MM.1S (cell line): Measurements from ENCODE around the gene POLR1F.
A peak's percentile ranks its signal among the peaks of the same experiment; 100 is the strongest.

ENCODE experiments used
- DNase-seq: peaks from one replicate; pipeline ENCODE4 v3.0.0-alpha.2; 2015
- H2AFZ ChIP-seq: fragments of 300-600 bp; sonication (generic); 2 replicates; pipeline ENCODE4 v1.6.0; 2016; ENCODE audit warnings: antibody characterized with exemption, low read length
- H3F3A ChIP-seq: fragments of 300-600 bp; sonication (generic); 2 replicates; pipeline ENCODE4 v1.6.1; 2016; ENCODE audit warnings: mild to moderate bottlenecking, antibody characterized with exemption, low read length, moderate library complexity, mixed read lengths; ENCODE audit not compliant: insufficient read depth
- H3K27ac ChIP-seq: fragments of 300-600 bp; sonication (generic); 2 replicates; pipeline ENCODE4 v1.5.1; 2016; ENCODE audit warnings: mild to moderate bottlenecking, low read length
- H3K27me3 ChIP-seq: fragments of 300-600 bp; sonication (generic); replicated peaks from 2 replicates; pipeline ENCODE4 v1.6.0; 2016; ENCODE audit warnings: low read length; ENCODE audit not compliant: insufficient read depth
- H3K36me3 ChIP-seq: fragments of 300-600 bp; sonication (generic); replicated peaks from 2 replicates; pipeline ENCODE4 v1.6.1; 2016; ENCODE audit warnings: mild to moderate bottlenecking, low read length, mixed read lengths; ENCODE audit not compliant: insufficient read depth
- H3K4me1 ChIP-seq: fragments of 300-600 bp; sonication (generic); 2 replicates; pipeline ENCODE4 v1.6.1; 2016; ENCODE audit warnings: low read length, mixed read lengths
- H3K4me2 ChIP-seq: fragments of 300-600 bp; sonication (generic); 2 replicates; pipeline ENCODE4 v1.6.0; 2016; ENCODE audit warnings: low read depth, low read length
- H3K4me3 ChIP-seq: fragments of 300-600 bp; sonication (generic); 2 replicates; pipeline ENCODE4 v1.5.1; 2016; ENCODE audit warnings: low read length, mixed read lengths
- H3K79me2 ChIP-seq: fragments of 300-600 bp; sonication (generic); 2 replicates; pipeline ENCODE4 v1.6.1; 2016; ENCODE audit warnings: mixed run types, low read length, mixed read lengths
- H3K9ac ChIP-seq: fragments of 300-600 bp; sonication (generic); 2 replicates; pipeline ENCODE4 v1.6.1; 2016; ENCODE audit warnings: low read length, mixed read lengths
- H3K9me2 ChIP-seq: fragments of 300-600 bp; sonication (generic); replicated peaks from 2 replicates; pipeline ENCODE4 v1.6.1; 2016; ENCODE audit warnings: mild to moderate bottlenecking, low read length, mixed read lengths; ENCODE audit not compliant: insufficient read depth
- H3K9me3 ChIP-seq: fragments of 300-600 bp; sonication (generic); replicated peaks from 2 replicates; pipeline ENCODE4 v1.6.1; 2016; ENCODE audit warnings: mild to moderate bottlenecking, low read length, mixed read lengths; ENCODE audit not compliant: insufficient read depth
- H4K20me1 ChIP-seq: fragments of 300-600 bp; sonication (generic); 2 replicates; pipeline ENCODE4 v1.6.1; 2016; ENCODE audit warnings: mild to moderate bottlenecking, low read length, moderate library complexity, mixed read lengths; ENCODE audit not compliant: insufficient read depth
- EZH2 ChIP-seq: fragments of 300-600 bp; sonication (generic); optimal IDR thresholded peaks from 2 replicates; pipeline ENCODE3; 2017; ENCODE audit warnings: low read depth, mild to moderate bottlenecking, antibody characterized with exemption, low read length, mixed read lengths
- EZH2phosphoT487 ChIP-seq: fragments of 300-600 bp; sonication (generic); IDR thresholded peaks from 2 replicates; pipeline ENCODE4 v1.6.1; 2018; ENCODE audit warnings: antibody characterized with exemption, low read length
- TF ChIP-seq, protein P1 (sequence below): fragments of 300-600 bp; sonication (generic); IDR thresholded peaks from 2 replicates; pipeline ENCODE4 v1.5.1; 2016; ENCODE audit warnings: antibody characterized with exemption, low read length, mixed read lengths

POLR1F gene, protein sequence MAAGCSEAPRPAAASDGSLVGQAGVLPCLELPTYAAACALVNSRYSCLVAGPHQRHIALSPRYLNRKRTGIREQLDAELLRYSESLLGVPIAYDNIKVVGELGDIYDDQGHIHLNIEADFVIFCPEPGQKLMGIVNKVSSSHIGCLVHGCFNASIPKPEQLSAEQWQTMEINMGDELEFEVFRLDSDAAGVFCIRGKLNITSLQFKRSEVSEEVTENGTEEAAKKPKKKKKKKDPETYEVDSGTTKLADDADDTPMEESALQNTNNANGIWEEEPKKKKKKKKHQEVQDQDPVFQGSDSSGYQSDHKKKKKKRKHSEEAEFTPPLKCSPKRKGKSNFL

DNA sequence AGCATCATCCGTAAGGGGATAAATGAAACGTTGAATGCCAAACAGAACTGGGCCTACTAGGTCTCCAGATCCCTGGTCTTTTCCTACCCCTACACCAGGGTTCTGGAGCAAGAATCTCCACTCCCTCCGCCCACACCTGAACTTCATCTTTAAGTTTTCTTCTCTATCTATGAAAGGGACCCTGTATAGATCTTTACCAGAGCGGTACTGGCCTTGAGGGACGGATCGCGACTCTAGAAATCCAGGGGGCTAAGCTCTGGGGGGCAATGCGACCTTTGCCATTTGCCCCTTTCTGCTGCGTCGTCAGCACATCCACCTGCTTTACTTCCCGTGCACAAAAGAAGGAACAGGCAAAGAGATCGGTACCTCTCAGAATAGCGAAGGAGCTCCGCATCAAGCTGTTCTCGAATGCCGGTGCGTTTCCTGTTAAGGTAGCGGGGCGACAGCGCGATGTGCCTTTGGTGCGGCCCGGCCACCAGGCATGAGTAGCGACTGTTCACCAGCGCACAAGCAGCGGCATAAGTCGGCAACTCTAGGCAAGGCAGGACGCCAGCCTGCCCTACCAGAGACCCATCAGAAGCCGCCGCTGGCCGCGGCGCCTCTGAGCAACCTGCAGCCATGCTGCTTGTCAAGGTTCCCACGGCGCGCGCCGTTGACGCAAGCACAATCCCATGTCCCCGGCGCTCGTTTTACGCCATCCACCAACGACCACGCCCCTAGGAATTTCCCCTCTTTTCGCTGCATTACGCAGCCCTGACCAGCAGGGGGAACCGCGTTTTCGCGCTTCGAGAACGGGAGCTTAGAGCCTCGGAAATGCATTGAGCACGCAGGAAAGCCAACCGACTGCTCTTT is at the start of gene POLR1F:
Gene POLR1F, minus strand, starts transcription at position 641 of the 852 bp plus-strand sequence. Its CDS starts 21 bp downstream, at position 620.
- Histone ChIP-seq H2AFZ (peak within 1 kb of the TSS; percentile 77), H3K4me1 (peaks cover 15% of the 10 kb centered on the region), H3K9ac (peak within 1 kb of the TSS; percentile 82), H3K4me2 (peak within 1 kb of the TSS; percentile 84), H3F3A (no peaks in the 10 kb centered on the region), H3K27ac (peak within 1 kb of the TSS; percentile 46; the same call in 1 of the 2 replicates), H4K20me1 (no peaks in the 10 kb centered on the region; the same call in 1 of the 2 replicates), H3K36me3 (no peaks in the 10 kb centered on the region), H3K4me3 (peak within 1 kb of the TSS; percentile 90), H3K9me2 (no peaks in the 10 kb centered on the region), H3K79me2 (peaks cover 52% of the 10 kb centered on the region), H3K9me3 (no peaks in the 10 kb centered on the region), H3K27me3 (no peaks in the 10 kb centered on the region)
- no peak for TF ChIP-seq EZH2
- TF ChIP-seq, protein P1, sequence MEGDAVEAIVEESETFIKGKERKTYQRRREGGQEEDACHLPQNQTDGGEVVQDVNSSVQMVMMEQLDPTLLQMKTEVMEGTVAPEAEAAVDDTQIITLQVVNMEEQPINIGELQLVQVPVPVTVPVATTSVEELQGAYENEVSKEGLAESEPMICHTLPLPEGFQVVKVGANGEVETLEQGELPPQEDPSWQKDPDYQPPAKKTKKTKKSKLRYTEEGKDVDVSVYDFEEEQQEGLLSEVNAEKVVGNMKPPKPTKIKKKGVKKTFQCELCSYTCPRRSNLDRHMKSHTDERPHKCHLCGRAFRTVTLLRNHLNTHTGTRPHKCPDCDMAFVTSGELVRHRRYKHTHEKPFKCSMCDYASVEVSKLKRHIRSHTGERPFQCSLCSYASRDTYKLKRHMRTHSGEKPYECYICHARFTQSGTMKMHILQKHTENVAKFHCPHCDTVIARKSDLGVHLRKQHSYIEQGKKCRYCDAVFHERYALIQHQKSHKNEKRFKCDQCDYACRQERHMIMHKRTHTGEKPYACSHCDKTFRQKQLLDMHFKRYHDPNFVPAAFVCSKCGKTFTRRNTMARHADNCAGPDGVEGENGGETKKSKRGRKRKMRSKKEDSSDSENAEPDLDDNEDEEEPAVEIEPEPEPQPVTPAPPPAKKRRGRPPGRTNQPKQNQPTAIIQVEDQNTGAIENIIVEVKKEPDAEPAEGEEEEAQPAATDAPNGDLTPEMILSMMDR = peak; percentile 91
- peak; percentile 95 for DNase-seq

DNA sequence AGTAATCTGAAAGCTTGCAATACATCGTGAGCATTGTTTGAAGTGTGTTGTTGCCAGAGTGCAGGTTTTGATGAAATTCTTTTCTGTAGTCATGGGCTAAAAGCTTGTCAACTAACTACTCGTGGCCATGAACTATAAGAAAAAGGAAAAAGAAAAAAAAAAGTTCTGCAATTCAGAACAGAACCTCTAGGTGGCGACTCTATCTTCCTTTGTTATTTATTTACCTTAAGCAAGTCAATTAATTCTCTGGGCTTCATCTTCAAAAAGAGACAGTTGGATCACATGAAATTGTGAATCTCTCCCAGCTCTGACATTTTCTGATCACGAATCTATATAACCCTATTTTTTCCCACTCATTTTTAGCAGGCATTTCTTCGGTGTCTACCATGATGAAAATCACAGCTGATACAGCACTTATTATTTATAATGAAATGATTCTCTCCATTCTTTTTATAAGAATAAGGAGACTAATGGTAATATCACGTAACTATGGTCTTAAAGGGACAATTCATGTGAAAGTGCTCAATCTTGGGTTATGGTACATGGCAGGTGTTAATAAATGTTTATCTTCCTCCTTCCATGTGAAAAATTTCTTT is 45.8 kb upstream of the POLR1F start:
- TF ChIP-seq EZH2 = no peak
- TF ChIP-seq, protein P1 = peak; percentile 68
- no peak for TF ChIP-seq EZH2phosphoT487
- no peaks in the 10 kb centered on the region for H3K27me3 ChIP-seq
- H3F3A ChIP-seq = no peaks in the 10 kb centered on the region
- no peaks in the 10 kb centered on the region for H3K4me1 ChIP-seq
- no peaks in the 10 kb centered on the region for H3K9me3 ChIP-seq
- no peak overlapping the region for H3K4me3 ChIP-seq
- no peak overlapping the region for H3K4me2 ChIP-seq
- no peaks in the 10 kb centered on the region for H4K20me1 ChIP-seq
- no peak overlapping the region for H3K9ac ChIP-seq
- H3K9me2 ChIP-seq = no peaks in the 10 kb centered on the region
- H2AFZ ChIP-seq = no peak overlapping the region
- H3K27ac ChIP-seq = no peak overlapping the region
- peak; percentile 59 for DNase-seq
- H3K79me2 ChIP-seq = no peaks in the 10 kb centered on the region
- H3K36me3 ChIP-seq = no peaks in the 10 kb centered on the region

DNA sequence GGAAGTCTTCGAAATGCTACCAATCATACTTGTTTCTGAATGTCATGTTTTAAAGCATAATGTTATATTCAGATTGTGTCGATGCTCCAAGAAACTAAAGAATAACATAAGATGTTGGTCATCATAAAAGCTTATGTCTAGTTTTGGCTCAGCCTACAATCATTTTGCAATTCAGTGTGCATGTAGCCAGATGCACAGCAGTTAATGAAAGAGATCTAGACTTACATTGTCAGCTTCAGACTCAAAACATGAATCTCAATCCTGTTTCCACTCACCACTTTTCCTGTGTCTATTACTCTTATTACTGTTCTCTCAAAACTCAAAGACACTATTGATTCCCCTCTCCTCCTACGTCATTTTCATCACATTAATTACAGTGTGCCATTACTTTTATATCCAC is 43.2 kb upstream of the POLR1F start:
- Histone ChIP-seq H3K9me3 (no peaks in the 10 kb centered on the region), H4K20me1 (no peaks in the 10 kb centered on the region), H3K9ac (no peak overlapping the region), H3K4me3 (no peak overlapping the region), H3F3A (no peaks in the 10 kb centered on the region), H3K4me1 (no peaks in the 10 kb centered on the region), H2AFZ (no peak overlapping the region), H3K27ac (no peak overlapping the region), H3K9me2 (no peaks in the 10 kb centered on the region), H3K27me3 (no peaks in the 10 kb centered on the region), H3K36me3 (no peaks in the 10 kb centered on the region), H3K79me2 (no peaks in the 10 kb centered on the region), H3K4me2 (no peak overlapping the region)
- TF ChIP-seq EZH2phosphoT487 = no peak
- TF ChIP-seq EZH2 = no peak
- TF ChIP-seq, protein P1 = no peak
- no peak for DNase-seq
